ENCODE measurements around the gene PRKN. TPM values are rescaled to one million over a fixed set of nuclear protein-coding genes. Genes with fewer than 3 reads are reported as not detected.

PRKN gene
- total RNA-seq, 1 experiment from 2014 or later, result 1.2 TPM

DNA sequence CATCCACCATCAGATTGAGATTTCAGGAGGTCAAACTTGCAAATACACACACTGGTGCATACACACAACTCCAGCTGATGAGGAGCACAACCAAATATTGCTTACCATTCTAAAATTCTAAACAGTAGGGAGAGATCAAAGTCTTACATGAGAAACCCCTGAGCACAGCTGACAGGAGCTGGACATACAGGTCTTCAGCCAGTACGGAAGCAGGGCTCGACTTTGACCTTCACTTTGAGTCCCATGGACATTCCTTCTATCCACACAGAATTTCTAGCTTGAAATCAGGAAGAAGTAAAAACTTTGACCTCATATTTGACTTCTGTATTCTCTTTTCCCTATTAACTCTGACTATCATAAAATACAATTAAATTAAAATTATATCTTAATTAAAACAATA lies 90.2 kb downstream of the PRKN start:
- no peak for TF ChIP-seq EZH2 (IDR thresholded peaks at IDR 0.05; ENCODE audit: borderline replicate concordance, low read depth, low read length, poor library complexity, severe bottlenecking)
- TF ChIP-seq, protein P1, sequence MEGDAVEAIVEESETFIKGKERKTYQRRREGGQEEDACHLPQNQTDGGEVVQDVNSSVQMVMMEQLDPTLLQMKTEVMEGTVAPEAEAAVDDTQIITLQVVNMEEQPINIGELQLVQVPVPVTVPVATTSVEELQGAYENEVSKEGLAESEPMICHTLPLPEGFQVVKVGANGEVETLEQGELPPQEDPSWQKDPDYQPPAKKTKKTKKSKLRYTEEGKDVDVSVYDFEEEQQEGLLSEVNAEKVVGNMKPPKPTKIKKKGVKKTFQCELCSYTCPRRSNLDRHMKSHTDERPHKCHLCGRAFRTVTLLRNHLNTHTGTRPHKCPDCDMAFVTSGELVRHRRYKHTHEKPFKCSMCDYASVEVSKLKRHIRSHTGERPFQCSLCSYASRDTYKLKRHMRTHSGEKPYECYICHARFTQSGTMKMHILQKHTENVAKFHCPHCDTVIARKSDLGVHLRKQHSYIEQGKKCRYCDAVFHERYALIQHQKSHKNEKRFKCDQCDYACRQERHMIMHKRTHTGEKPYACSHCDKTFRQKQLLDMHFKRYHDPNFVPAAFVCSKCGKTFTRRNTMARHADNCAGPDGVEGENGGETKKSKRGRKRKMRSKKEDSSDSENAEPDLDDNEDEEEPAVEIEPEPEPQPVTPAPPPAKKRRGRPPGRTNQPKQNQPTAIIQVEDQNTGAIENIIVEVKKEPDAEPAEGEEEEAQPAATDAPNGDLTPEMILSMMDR (conservative IDR thresholded peaks at IDR 0.05; ENCODE audit: low read depth, low read length), result no peak
- DNase-seq (ENCODE audit: low spot score), result no peak
- ChIA-PET POLR2A (ENCODE audit: low non-redundant PET) (no interaction called here), CTCF (no interaction called here)
- no peaks in the 10 kb centered on the region for H3K4me1 ChIP-seq (ENCODE audit: insufficient read depth, low read length, poor library complexity, severe bottlenecking)
- H3K36me3 ChIP-seq (ENCODE audit: insufficient read depth, low read length, poor library complexity, severe bottlenecking), result no peaks in the 10 kb centered on the region
- no peaks in the 10 kb centered on the region for H3K9me3 ChIP-seq (ENCODE audit: low read depth, low read length, poor library complexity, severe bottlenecking)
- no TSS peak for BruUV-seq (replicated peaks)
- H3K27me3 ChIP-seq (replicated peaks; ENCODE audit: insufficient read depth, low read depth, low read length, poor library complexity), result no peaks in the 10 kb centered on the region
- intact Hi-C loops (cut with micrococcal nuclease; ENCODE audit: unreplicated experiment), result no loop called here
- H3K27ac ChIP-seq (ENCODE audit: low read depth, low read length, poor library complexity, severe bottlenecking), result no peak overlapping the region
- H3K4me3 ChIP-seq (ENCODE audit: low read depth, low read length, poor library complexity, severe bottlenecking), result no peak overlapping the region

DNA sequence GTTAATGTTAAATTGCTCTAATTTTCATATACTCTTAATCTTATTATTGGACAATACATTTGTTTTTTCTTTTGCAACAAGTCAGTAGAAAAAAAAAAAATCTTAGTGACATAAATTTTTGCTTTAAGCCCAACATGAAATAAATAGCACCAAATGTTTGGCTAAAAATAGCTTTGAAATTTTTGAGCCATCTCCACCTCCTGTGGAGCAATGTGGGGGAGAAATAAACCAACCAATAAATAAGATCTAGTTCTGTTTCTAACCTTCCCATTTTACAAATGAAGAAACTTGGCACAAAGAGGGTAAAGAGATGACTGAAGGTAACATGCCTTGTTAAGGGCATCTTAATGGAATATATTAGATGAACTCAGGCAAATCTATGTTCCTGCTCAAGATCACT lies 91.4 kb downstream of the PRKN start:
- intact Hi-C loops (cut with micrococcal nuclease; ENCODE audit: unreplicated experiment), result no loop called here
- no peak overlapping the region for H3K4me3 ChIP-seq (ENCODE audit: low read depth, low read length, poor library complexity, severe bottlenecking)
- TF ChIP-seq, protein P1 (conservative IDR thresholded peaks at IDR 0.05; ENCODE audit: low read depth, low read length), result no peak
- no peak for TF ChIP-seq EZH2 (IDR thresholded peaks at IDR 0.05; ENCODE audit: borderline replicate concordance, low read depth, low read length, poor library complexity, severe bottlenecking)
- ChIA-PET POLR2A (ENCODE audit: low non-redundant PET) (no interaction called here), CTCF (no interaction called here)
- no peaks in the 10 kb centered on the region for H3K36me3 ChIP-seq (ENCODE audit: insufficient read depth, low read length, poor library complexity, severe bottlenecking)
- H3K9me3 ChIP-seq (ENCODE audit: low read depth, low read length, poor library complexity, severe bottlenecking), result no peaks in the 10 kb centered on the region
- no peaks in the 10 kb centered on the region for H3K27me3 ChIP-seq (replicated peaks; ENCODE audit: insufficient read depth, low read depth, low read length, poor library complexity)
- DNase-seq (ENCODE audit: low spot score), result no peak
- BruUV-seq (replicated peaks), result no TSS peak
- no peaks in the 10 kb centered on the region for H3K4me1 ChIP-seq (ENCODE audit: insufficient read depth, low read length, poor library complexity, severe bottlenecking)
- H3K27ac ChIP-seq (ENCODE audit: low read depth, low read length, poor library complexity, severe bottlenecking), result no peak overlapping the region

DNA sequence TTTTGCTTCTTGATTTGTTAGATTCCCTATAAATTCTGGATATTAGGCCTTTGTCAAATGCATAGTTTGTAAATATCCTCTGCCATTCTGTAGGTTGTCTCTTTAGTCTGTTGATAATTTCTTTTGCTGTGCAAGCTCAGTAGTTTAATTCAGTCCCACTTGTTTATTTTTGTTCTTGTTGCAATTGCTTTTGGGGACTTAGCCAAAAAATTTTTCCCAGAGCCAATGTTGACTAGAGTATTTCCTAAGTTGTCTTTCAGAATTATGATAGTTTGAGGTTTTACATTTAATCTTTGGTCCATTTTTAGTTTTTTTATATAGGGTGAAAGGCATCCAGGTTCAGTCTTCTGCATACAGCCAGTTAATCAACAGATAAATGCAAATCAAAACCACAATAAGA lies 96.0 kb downstream of the PRKN start:
- no peaks in the 10 kb centered on the region for H3K4me1 ChIP-seq (ENCODE audit: insufficient read depth, low read length, poor library complexity, severe bottlenecking)
- no peak for TF ChIP-seq EZH2 (IDR thresholded peaks at IDR 0.05; ENCODE audit: borderline replicate concordance, low read depth, low read length, poor library complexity, severe bottlenecking)
- TF ChIP-seq, protein P1 (conservative IDR thresholded peaks at IDR 0.05; ENCODE audit: low read depth, low read length), result no peak
- H3K4me3 ChIP-seq (ENCODE audit: low read depth, low read length, poor library complexity, severe bottlenecking), result no peak overlapping the region
- no peak overlapping the region for H3K27ac ChIP-seq (ENCODE audit: low read depth, low read length, poor library complexity, severe bottlenecking)
- no peaks in the 10 kb centered on the region for H3K9me3 ChIP-seq (ENCODE audit: low read depth, low read length, poor library complexity, severe bottlenecking)
- intact Hi-C loops (cut with micrococcal nuclease; ENCODE audit: unreplicated experiment), result no loop called here
- CTCF ChIA-PET, result no interaction called here
- POLR2A ChIA-PET (ENCODE audit: low non-redundant PET), result no interaction called here
- no peak for DNase-seq (ENCODE audit: low spot score)
- H3K36me3 ChIP-seq (ENCODE audit: insufficient read depth, low read length, poor library complexity, severe bottlenecking), result no peaks in the 10 kb centered on the region
- BruUV-seq (replicated peaks), result no TSS peak
- H3K27me3 ChIP-seq (replicated peaks; ENCODE audit: insufficient read depth, low read depth, low read length, poor library complexity), result no peaks in the 10 kb centered on the region

Data from A673 (cell line).